H1 (cell line): ENCODE results near the gene FADS2. TPM values are rescaled to one million over a fixed set of nuclear protein-coding genes. Genes with fewer than 3 reads are reported as not detected.

Experiments used
- CTCF ChIA-PET: fragments of 300-600 bp; sonication (Branson Sonifier 250); formaldehyde crosslinking; loops from one replicate; lab custom pipeline; 2021; ENCODE audit not compliant: partially characterized antibody; lab: Charles Lee
- POLR2A ChIA-PET: fragments of 300-600 bp; sonication (Branson Sonifier 250); formaldehyde crosslinking; loops from one replicate; lab custom pipeline; 2021; ENCODE audit warnings: inconsistent platforms; ENCODE audit not compliant: partially characterized antibody; lab: Charles Lee
- DNase-seq, 2 experiments: peaks; one replicate each; pipeline versions ENCODE4 v3.0.0 to v3.0.0-alpha.2; 2010 to 2022; ENCODE audit warnings: low spot score in 2 of 2, low read depth in 1 of 2, mixed read lengths in 1 of 2
- FAIRE-seq: peaks from 2 replicates; lab custom pipeline; 2011; peaks lifted over from hg19 to GRCh38; lab: Jason Lieb, UNC
- H2AFZ ChIP-seq: 2 replicates; pipeline ENCODE4 v1.8.1; 2012; ENCODE audit warnings: low read length, inconsistent platforms
- H2AK5ac ChIP-seq: 2 replicates; pipeline ENCODE4 v1.6.1; 2013; ENCODE audit warnings: low read depth, low read length
- H2BK120ac ChIP-seq: replicated peaks from 2 replicates; pipeline ENCODE3; 2013; ENCODE audit warnings: low read depth, low read length, inconsistent platforms
- H2BK12ac ChIP-seq: 2 replicates; pipeline ENCODE4 v1.6.1; 2013; ENCODE audit warnings: low read depth, low read length
- H2BK15ac ChIP-seq: 2 replicates; pipeline ENCODE4 v1.6.1; 2013; ENCODE audit warnings: low read length
- H2BK20ac ChIP-seq: 2 replicates; pipeline ENCODE4 v1.6.1; 2013; ENCODE audit warnings: low read length
- H2BK5ac ChIP-seq: 2 replicates; pipeline ENCODE4 v1.6.1; 2013; ENCODE audit warnings: low read depth, low read length
- H3K14ac ChIP-seq: 2 replicates; pipeline ENCODE4 v1.6.1; 2013; ENCODE audit warnings: inconsistent platforms; ENCODE audit not compliant: insufficient read length
- H3K18ac ChIP-seq: 2 replicates; pipeline ENCODE4 v1.6.1; 2013; ENCODE audit warnings: low read length; ENCODE audit errors: extremely low read depth
- H3K23ac ChIP-seq: 2 replicates; pipeline ENCODE4 v1.6.1; 2013; ENCODE audit warnings: inconsistent platforms; ENCODE audit not compliant: insufficient read length
- H3K23me2 ChIP-seq: 2 replicates; pipeline ENCODE4 v1.6.1; 2013; ENCODE audit warnings: low read depth, low read length
- H3K27ac ChIP-seq: 2 replicates; pipeline ENCODE4 v1.6.1; 2011; ENCODE audit warnings: low read depth, low read length, inconsistent platforms
- H3K27me3 ChIP-seq, 4 experiments: replicated peaks in 1 of 4; 1 replicate in 1 of 4; 2 replicates in 3 of 4; pipeline versions ENCODE4 v1.6.1 to v1.8.1; 2011 to 2013; ENCODE audit warnings: low read length in 3 of 4, mild to moderate bottlenecking in 3 of 4, inconsistent platforms in 2 of 4, mixed read lengths in 2 of 4, moderate library complexity in 1 of 4; ENCODE audit not compliant: control insufficient read depth in 3 of 4, insufficient read depth in 3 of 4; ENCODE audit errors: extremely low read depth in 1 of 4
- H3K36me3 ChIP-seq, 4 experiments: 2 replicates each; pipeline versions ENCODE4 v1.6.1 to v1.8.1; 2011 to 2013; ENCODE audit warnings: mild to moderate bottlenecking in 4 of 4, low read length in 3 of 4, moderate library complexity in 2 of 4, control low read depth in 1 of 4, inconsistent platforms in 1 of 4; ENCODE audit not compliant: insufficient read depth in 4 of 4, control insufficient read depth in 2 of 4
- H3K4ac ChIP-seq: replicated peaks from 2 replicates; pipeline ENCODE3; 2013; ENCODE audit warnings: low read length, low read depth, mixed read lengths, inconsistent platforms; ENCODE audit not compliant: insufficient read length
- H3K4me1 ChIP-seq, 4 experiments: replicated peaks in 1 of 4; 1 replicate in 1 of 4; 2 replicates in 3 of 4; pipeline versions ENCODE4 v1.6.1 to v1.8.1; 2011 to 2013; ENCODE audit warnings: low read length in 3 of 4, inconsistent platforms in 2 of 4, mixed read lengths in 1 of 4; ENCODE audit not compliant: insufficient read depth in 4 of 4, control insufficient read depth in 3 of 4
- H3K4me2 ChIP-seq, 2 experiments: 2 replicates each; pipeline versions ENCODE4 v1.6.1 to v1.8.1; 2011 to 2013; ENCODE audit warnings: low read depth in 2 of 2, low read length in 2 of 2, control low read depth in 1 of 2, inconsistent platforms in 1 of 2, mild to moderate bottlenecking in 1 of 2; ENCODE audit not compliant: insufficient read depth in 1 of 2
- H3K4me3 ChIP-seq, 4 experiments: fragments of 200-600, 300-600 bp in 1 of 4; sonication (generic), shearing (Covaris generic), sonication (Bioruptor Twin) in 1 of 4; 2 replicates each; pipeline versions ENCODE4 v1.5.1 to v1.8.1; 2011 to 2016; ENCODE audit warnings: low read length in 4 of 4, low read depth in 3 of 4, control low read depth in 2 of 4, inconsistent platforms in 2 of 4, mild to moderate bottlenecking in 2 of 4, mixed read lengths in 1 of 4, moderate library complexity in 1 of 4; ENCODE audit not compliant: insufficient read depth in 2 of 4; ENCODE audit errors: extremely low read depth in 1 of 4
- H3K56ac ChIP-seq: replicated peaks from 2 replicates; pipeline ENCODE3; 2013; ENCODE audit warnings: low read depth, mild to moderate bottlenecking, mixed read lengths, low read length, inconsistent platforms; ENCODE audit not compliant: insufficient read length
- H3K79me1 ChIP-seq: 2 replicates; pipeline ENCODE4 v1.6.1; 2013; ENCODE audit warnings: low read depth, low read length, control low read depth
- H3K79me2 ChIP-seq, 2 experiments: 2 replicates each; pipeline versions ENCODE4 v1.6.1 to v1.8.1; 2012 to 2013; ENCODE audit warnings: low read length in 2 of 2, mild to moderate bottlenecking in 2 of 2, inconsistent platforms in 1 of 2; ENCODE audit not compliant: insufficient read depth in 2 of 2, control insufficient read depth in 1 of 2
- H3K9ac ChIP-seq, 4 experiments: replicated peaks in 1 of 4; 1 replicate in 1 of 4; 2 replicates in 3 of 4; pipeline versions ENCODE4 v1.6.1 to v1.8.1; 2011 to 2013; ENCODE audit warnings: low read depth in 3 of 4, low read length in 3 of 4, control low read depth in 2 of 4, mild to moderate bottlenecking in 2 of 4, moderate library complexity in 2 of 4, inconsistent platforms in 1 of 4; ENCODE audit errors: extremely low read depth in 1 of 4
- H3K9me3 ChIP-seq, 2 experiments: 2 replicates each; pipeline versions ENCODE4 v1.6.1 to v1.8.1; 2012 to 2013; ENCODE audit warnings: mild to moderate bottlenecking in 2 of 2, moderate library complexity in 2 of 2, control low read depth in 1 of 2, inconsistent platforms in 1 of 2, low read depth in 1 of 2, low read length in 1 of 2, mixed read lengths in 1 of 2; ENCODE audit not compliant: insufficient read depth in 2 of 2
- H4K20me1 ChIP-seq, 2 experiments: replicated peaks in 1 of 2; 2 replicates each; pipeline versions ENCODE3 to v1.8.1; 2011 to 2013; ENCODE audit warnings: inconsistent platforms in 2 of 2, low read length in 2 of 2, mild to moderate bottlenecking in 1 of 2; ENCODE audit not compliant: insufficient read depth in 2 of 2, control insufficient read depth in 1 of 2
- H4K5ac ChIP-seq: 2 replicates; pipeline ENCODE4 v1.6.1; 2013; ENCODE audit warnings: low read length, low read depth, mixed read lengths, inconsistent platforms; ENCODE audit not compliant: insufficient read length
- H4K8ac ChIP-seq: 2 replicates; pipeline ENCODE4 v1.8.0; 2013; ENCODE audit warnings: mild to moderate bottlenecking, moderate library complexity, low read length, inconsistent platforms; ENCODE audit not compliant: insufficient read depth; ENCODE audit errors: extremely low read depth
- H4K91ac ChIP-seq: replicated peaks from 2 replicates; pipeline ENCODE3; 2013; ENCODE audit warnings: low read length, mixed read lengths, inconsistent platforms; ENCODE audit not compliant: insufficient read length
- WGBS, 2 experiments: shearing (Covaris generic) in 1 of 2; methylation state at CpG; one replicate each; pipeline versions ENCODE4 v1.1.6 to v1.1.7; 2013 to 2015; ENCODE audit warnings: low lambda C conversion rate in 2 of 2, mixed read lengths in 2 of 2, inconsistent platforms in 1 of 2, low coverage in 1 of 2, missing lambda C conversion rate in 1 of 2; ENCODE audit not compliant: insufficient replicate concordance in 2 of 2, insufficient coverage in 1 of 2, insufficient read length in 1 of 2; ENCODE audit errors: extremely low coverage in 1 of 2, missing lambda C conversion rate in 1 of 2; 5-methylcytosine and 5-hydroxymethylcytosine counted together
- polyA plus RNA-seq, 7 experiments: library from polyadenylated mRNA; depleted of rRNA in 3 of 7; stranded (reverse) in 5 of 7; unstranded in 2 of 7; fragments of >200 nt in 5 of 7; fragments of 200-250 nt in 2 of 7; gene quantifications; 1 replicate in 5 of 7; 2 replicates in 1 of 7; 4 replicates in 1 of 7; pipeline versions ENCODE4 v1.2.1 to v1.2.3, GENCODE V29; 2011 to 2013; ENCODE audit warnings: missing spikeins in 2 of 7, mixed read lengths in 2 of 7
- total RNA-seq: library from RNA; stranded (reverse); fragmentation: NEBNext Ultra II Directional; extraction: Animal tissue kit (Norgen Biotek cat#: 25700); gene quantifications from 2 replicates; pipeline ENCODE4 v1.2.1, GENCODE V29; 2021

Gene FADS2
- total and polyA plus RNA-seq, 2 of the 8 experiments (the other 6 are each of a cell fraction or from before 2014, with no cell fraction given) = 499 to 701 TPM

DNA sequence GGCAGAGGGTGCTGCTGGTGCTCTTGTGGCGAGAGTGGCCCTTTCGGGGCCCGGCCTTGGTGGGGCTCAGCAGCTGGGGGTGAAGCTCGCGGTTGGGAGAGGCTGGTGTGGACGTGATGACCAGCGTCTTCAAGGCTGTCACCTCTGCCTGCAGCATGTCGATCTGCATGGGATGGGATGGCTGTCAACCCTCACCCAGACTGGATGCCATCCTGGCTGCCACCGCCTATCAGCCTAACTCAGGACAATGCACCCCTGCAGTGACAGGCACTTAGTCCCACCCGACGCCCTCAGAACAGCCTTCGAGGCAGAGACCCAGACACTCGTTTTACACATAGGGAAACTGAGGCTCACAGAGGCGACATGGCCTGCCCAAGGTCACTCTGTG is 78.4 kb downstream of the FADS2 start:
- Histone ChIP-seq H3K56ac (no peak overlapping the region), H2BK15ac (no peak overlapping the region), H3K27me3 (no peaks in the 10 kb centered on the region), H2BK20ac (no peak overlapping the region), H3K23me2 (no peaks in the 10 kb centered on the region), H3K9ac (no peak overlapping the region), H2BK120ac (no peak overlapping the region), H3K4me1 (peaks cover 0 to 31% (median 19%) of the 10 kb centered on the region in 4 experiments; a peak in 6 of 7 replicates), H3K4me3 (no peak overlapping the region), H3K18ac (no peak overlapping the region), H2BK5ac (peak overlapping the region; percentile 26; the same call in 1 of the 2 replicates), H4K91ac (no peak overlapping the region), H3K27ac (no peak overlapping the region), H4K20me1 (no peaks in the 10 kb centered on the region), H3K4ac (no peak overlapping the region), H3K9me3 (no peaks in the 10 kb centered on the region), H2AFZ (no peak overlapping the region), H4K8ac (no peak overlapping the region), H2BK12ac (no peak overlapping the region), H3K79me2 (no peaks in the 10 kb centered on the region), H3K14ac (no peak overlapping the region), H3K79me1 (no peaks in the 10 kb centered on the region), H2AK5ac (no peak overlapping the region), H3K36me3 (no peaks in the 10 kb centered on the region), H3K23ac (no peak overlapping the region), H3K4me2 (no peak overlapping the region), H4K5ac (no peak overlapping the region)
- FAIRE-seq = no peak
- DNase-seq = no peak
- ChIA-PET CTCF (interaction anchor here (1.2 to 17.1 kb wide), 8 partner anchors 6 to 201 kb away, joined by 3 to 225 read pairs (median 126); partner anchors contain the start of genes BEST1 and RAB3IL1), POLR2A (interaction anchor here (2.6 to 15.5 kb wide), 2 partner anchors 42 to 61 kb away, joined by 16 to 137 read pairs; partner anchors contain the start of genes BEST1 and FTH1)
- 88% methylated on average over 12 of the region's 14 CpGs; no CpG with 5 or more reads in 1 of the 2 experiments for WGBS, 2 experiments
